ENCODE results near the gene APOL1. TPM values are rescaled to one million over a fixed set of nuclear protein-coding genes. Genes with fewer than 3 reads are reported as not detected.

Gene APOL1
- total and polyA plus RNA-seq, 4 donors, result 7.7 to 129 (median 59.5) TPM

DNA sequence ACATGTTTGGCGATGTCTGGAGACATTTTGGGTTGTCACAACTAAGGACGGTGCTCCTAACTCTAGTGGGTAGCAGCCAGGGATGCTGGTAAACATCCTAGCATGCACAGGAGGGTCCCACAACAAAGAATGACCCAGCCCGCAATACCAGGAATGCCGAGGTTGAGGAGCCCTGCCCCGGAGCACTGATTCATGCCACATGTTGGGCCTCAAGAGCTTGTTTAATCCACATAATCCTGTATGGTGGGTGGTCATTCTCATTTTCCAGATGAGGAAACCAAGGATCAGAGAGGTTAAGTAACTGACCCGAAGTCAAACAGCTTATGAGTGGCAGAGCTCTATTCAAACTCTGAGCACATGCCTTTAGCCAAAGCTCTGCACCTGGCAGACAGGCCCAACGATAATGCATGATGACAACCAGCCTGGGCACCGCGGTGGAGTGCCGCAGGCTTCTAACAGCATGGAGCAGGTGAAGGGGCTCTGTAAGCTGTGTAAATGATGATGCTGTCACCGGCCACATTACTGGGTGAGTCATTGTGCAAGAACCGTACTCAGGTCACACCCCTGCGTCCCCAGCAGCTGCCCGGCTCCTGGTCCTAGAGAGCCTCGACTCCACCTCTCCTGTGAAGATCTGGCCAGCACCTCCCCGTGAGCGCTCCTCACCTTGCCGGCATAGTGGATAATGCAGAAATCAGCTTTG, 58.6 kb downstream of the APOL1 start:
- 82% methylated on average over 18 of the region's 18 CpGs for WGBS
- Histone ChIP-seq H3K9me3 (ENCODE audit: control insufficient read depth in 4 of 4, low read length in 3 of 4) (no peaks in the 10 kb centered on the region), H3K4me1 (ENCODE audit: control insufficient read depth in 4 of 4, insufficient read depth in 4 of 4, low read length in 3 of 4) (peaks cover 3 to 13% (median 6%) of the 10 kb centered on the region in 4 donors), H3K27ac (ENCODE audit: low read depth in 1 of 2, low read length in 2 of 2) (no peak overlapping the region), H3K36me3 (ENCODE audit: control insufficient read depth in 4 of 4, insufficient read depth in 3 of 4, low read depth in 1 of 4, low read length in 3 of 4) (peaks cover 26 to 75% (median 60%) of the 10 kb centered on the region in 4 donors), H3K27me3 (ENCODE audit: control insufficient read depth in 4 of 4, insufficient read depth in 4 of 4, low read length in 3 of 4) (no peaks in the 10 kb centered on the region), H3K9ac (ENCODE audit: low read depth in 1 of 2, low read length in 2 of 2) (no peak overlapping the region), H3K4me3 (ENCODE audit: low read depth in 1 of 3, low read length in 3 of 3) (no peak overlapping the region)
- DNase-seq (ENCODE audit: low spot score), result no peak
- TF ChIP-seq RAD21 (IDR thresholded peaks at IDR 0.05), result no peak
- no peak for TF ChIP-seq EGR1 (IDR thresholded peaks at IDR 0.05; ENCODE audit: low read depth in 2 of 2)
- TF ChIP-seq, protein P1, sequence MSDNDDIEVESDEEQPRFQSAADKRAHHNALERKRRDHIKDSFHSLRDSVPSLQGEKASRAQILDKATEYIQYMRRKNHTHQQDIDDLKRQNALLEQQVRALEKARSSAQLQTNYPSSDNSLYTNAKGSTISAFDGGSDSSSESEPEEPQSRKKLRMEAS (IDR thresholded peaks at IDR 0.05), result no peak
- no peak for TF ChIP-seq RXRA (IDR thresholded peaks at IDR 0.05)
- no peak for TF ChIP-seq NR2F2 (IDR thresholded peaks at IDR 0.05)
- no peak for TF ChIP-seq FOXA1 (IDR thresholded peaks at IDR 0.05)
- TF ChIP-seq JUND (IDR thresholded peaks at IDR 0.05), result no peak
- TF ChIP-seq YY1 (IDR thresholded peaks at IDR 0.05), result no peak
- TF ChIP-seq HNF4G (IDR thresholded peaks at IDR 0.05), result no peak
- TF ChIP-seq HNF4A (conservative IDR thresholded peaks at IDR 0.05), result no peak
- no peak for TF ChIP-seq FOXA2 (IDR thresholded peaks at IDR 0.05)
- TF ChIP-seq SP1 (IDR thresholded peaks at IDR 0.05), result no peak
- TF ChIP-seq, protein P2, sequence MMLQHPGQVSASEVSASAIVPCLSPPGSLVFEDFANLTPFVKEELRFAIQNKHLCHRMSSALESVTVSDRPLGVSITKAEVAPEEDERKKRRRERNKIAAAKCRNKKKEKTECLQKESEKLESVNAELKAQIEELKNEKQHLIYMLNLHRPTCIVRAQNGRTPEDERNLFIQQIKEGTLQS (IDR thresholded peaks at IDR 0.05), result no peak
- TF ChIP-seq TAF1 (conservative IDR thresholded peaks at IDR 0.05), result no peak
- TF ChIP-seq GABPA (IDR thresholded peaks at IDR 0.05 in 1 of 2, conservative IDR thresholded peaks at IDR 0.05 in 1 of 2), result no peak
- TF ChIP-seq, protein P3, sequence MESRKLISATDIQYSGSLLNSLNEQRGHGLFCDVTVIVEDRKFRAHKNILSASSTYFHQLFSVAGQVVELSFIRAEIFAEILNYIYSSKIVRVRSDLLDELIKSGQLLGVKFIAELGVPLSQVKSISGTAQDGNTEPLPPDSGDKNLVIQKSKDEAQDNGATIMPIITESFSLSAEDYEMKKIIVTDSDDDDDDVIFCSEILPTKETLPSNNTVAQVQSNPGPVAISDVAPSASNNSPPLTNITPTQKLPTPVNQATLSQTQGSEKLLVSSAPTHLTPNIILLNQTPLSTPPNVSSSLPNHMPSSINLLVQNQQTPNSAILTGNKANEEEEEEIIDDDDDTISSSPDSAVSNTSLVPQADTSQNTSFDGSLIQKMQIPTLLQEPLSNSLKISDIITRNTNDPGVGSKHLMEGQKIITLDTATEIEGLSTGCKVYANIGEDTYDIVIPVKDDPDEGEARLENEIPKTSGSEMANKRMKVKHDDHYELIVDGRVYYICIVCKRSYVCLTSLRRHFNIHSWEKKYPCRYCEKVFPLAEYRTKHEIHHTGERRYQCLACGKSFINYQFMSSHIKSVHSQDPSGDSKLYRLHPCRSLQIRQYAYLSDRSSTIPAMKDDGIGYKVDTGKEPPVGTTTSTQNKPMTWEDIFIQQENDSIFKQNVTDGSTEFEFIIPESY (IDR thresholded peaks at IDR 0.05), result no peak

DNA sequence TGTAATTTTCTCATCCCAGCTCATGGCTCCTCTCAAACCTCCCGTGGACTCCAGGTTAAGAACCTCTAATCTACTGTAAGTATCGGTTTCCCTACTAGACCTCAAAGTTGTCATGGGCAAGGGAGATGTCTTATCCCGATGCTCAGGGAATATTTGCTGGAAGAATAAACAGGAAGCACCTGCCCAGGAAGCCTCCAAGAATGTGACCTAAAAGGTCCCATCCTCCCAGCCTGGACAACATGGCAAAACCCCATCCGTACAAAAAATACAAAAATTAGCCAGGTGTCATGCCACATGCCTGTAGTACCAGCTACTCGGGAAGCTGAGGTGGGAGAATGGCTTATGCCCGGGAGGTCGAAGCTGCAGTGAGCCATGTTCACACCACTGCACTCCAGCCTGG, 62.4 kb downstream of the APOL1 start:
- Histone ChIP-seq H3K9me3 (ENCODE audit: control insufficient read depth in 4 of 4, low read length in 3 of 4) (no peaks in the 10 kb centered on the region), H3K27ac (ENCODE audit: low read depth in 1 of 2, low read length in 2 of 2) (no peak overlapping the region), H3K9ac (ENCODE audit: low read depth in 1 of 2, low read length in 2 of 2) (no peak overlapping the region), H3K36me3 (ENCODE audit: control insufficient read depth in 4 of 4, insufficient read depth in 3 of 4, low read depth in 1 of 4, low read length in 3 of 4) (peaks cover 25 to 88% (median 73%) of the 10 kb centered on the region in 4 donors), H3K4me1 (ENCODE audit: control insufficient read depth in 4 of 4, insufficient read depth in 4 of 4, low read length in 3 of 4) (no peaks in the 10 kb centered on the region), H3K4me3 (ENCODE audit: low read depth in 1 of 3, low read length in 3 of 3) (no peak overlapping the region), H3K27me3 (ENCODE audit: control insufficient read depth in 4 of 4, insufficient read depth in 4 of 4, low read length in 3 of 4) (no peaks in the 10 kb centered on the region)
- no peak for DNase-seq (ENCODE audit: low spot score)
- WGBS, result 83% methylated on average over 7 of the region's 7 CpGs
- TF ChIP-seq RAD21 (IDR thresholded peaks at IDR 0.05), result no peak
- TF ChIP-seq FOXA1 (IDR thresholded peaks at IDR 0.05), result no peak

DNA sequence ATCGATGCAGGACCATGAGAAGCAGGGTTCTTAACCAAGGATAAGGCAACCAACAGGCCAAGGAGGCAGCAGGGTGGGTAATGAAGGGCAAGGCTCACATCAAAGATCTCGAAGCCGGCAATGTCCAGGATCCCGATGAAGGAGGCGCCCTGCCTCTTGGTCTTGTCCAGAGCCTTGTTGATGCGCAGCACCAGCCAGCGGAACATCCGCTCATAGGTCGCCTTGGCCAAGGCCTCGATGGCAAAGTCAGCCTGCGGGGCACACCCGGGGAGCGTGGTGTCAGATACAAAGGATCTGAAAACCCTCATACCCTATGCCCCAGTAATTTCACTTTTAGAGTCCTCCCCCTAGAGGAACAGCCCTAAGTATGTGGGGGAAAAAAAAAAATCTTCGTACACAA, 63.5 kb downstream of the APOL1 start:
- no peak overlapping the region for H3K9ac ChIP-seq (ENCODE audit: low read depth in 1 of 2, low read length in 2 of 2)
- DNase-seq (ENCODE audit: low spot score), result no peak
- H3K4me3 ChIP-seq (ENCODE audit: low read depth in 1 of 3, low read length in 3 of 3), result no peak overlapping the region
- H3K36me3 ChIP-seq (ENCODE audit: control insufficient read depth in 4 of 4, insufficient read depth in 3 of 4, low read depth in 1 of 4, low read length in 3 of 4), result peaks cover 22 to 86% (median 70%) of the 10 kb centered on the region in 4 donors
- H3K9me3 ChIP-seq (ENCODE audit: control insufficient read depth in 4 of 4, low read length in 3 of 4), result no peaks in the 10 kb centered on the region
- H3K27ac ChIP-seq (ENCODE audit: low read depth in 1 of 2, low read length in 2 of 2), result no peak overlapping the region
- WGBS, result 97% methylated on average over 14 of the region's 14 CpGs
- TF ChIP-seq RAD21 (IDR thresholded peaks at IDR 0.05), result no peak
- no peaks in the 10 kb centered on the region for H3K4me1 ChIP-seq (ENCODE audit: control insufficient read depth in 4 of 4, insufficient read depth in 4 of 4, low read length in 3 of 4)
- H3K27me3 ChIP-seq (ENCODE audit: control insufficient read depth in 4 of 4, insufficient read depth in 4 of 4, low read length in 3 of 4), result no peaks in the 10 kb centered on the region

Small RNA genes lying within 50 kb of the gene (small RNA-seq; reads per million reads assigned to genes)
- not detected for gene MIR6819

Other genes starting within 250 kb of the APOL1 start
- gene RBFOX2, start 224.3 kb upstream of the APOL1 start, total RNA-seq, result 10 to 100 TPM; 32.7 to 53.6 TPM
- 10 to 100 TPM; 14.2 to 18.5 TPM for gene RBFOX2, start 224.3 kb upstream of the APOL1 start, polyA plus RNA-seq
- gene APOL3, start 92.4 kb upstream of the APOL1 start, total RNA-seq, result 10 to 100 TPM; 11.4 to 34.5 TPM
- 10 to 100 TPM in 1 of 2 donors, 1 to 10 TPM in 1; 7.2 to 12.2 TPM for gene APOL3, start 92.4 kb upstream of the APOL1 start, polyA plus RNA-seq
- 1 to 10 TPM; 1.5 to 2.3 TPM for gene APOL4, start 51.3 kb upstream of the APOL1 start, total RNA-seq
- 1 to 10 TPM in 1 of 2 donors, under 1 TPM in 1; 0.59 to 2.2 TPM for gene APOL4, start 51.3 kb upstream of the APOL1 start, polyA plus RNA-seq
- gene APOL2, start 13.6 kb upstream of the APOL1 start, total RNA-seq, result 10 to 100 TPM; 14.3 to 77.2 TPM
- 10 to 100 TPM; 20.0 to 23.4 TPM for gene APOL2, start 13.6 kb upstream of the APOL1 start, polyA plus RNA-seq
- gene MYH9, start 134.8 kb downstream of the APOL1 start, total RNA-seq, result 100 to 1,000 TPM; 123 to 150 TPM
- gene MYH9, start 134.8 kb downstream of the APOL1 start, polyA plus RNA-seq, result 10 to 100 TPM; 32.3 to 74.1 TPM
- 10 to 100 TPM; 27.5 to 32.7 TPM for gene TXN2, start 228.5 kb downstream of the APOL1 start, total RNA-seq
- 100 to 1,000 TPM; 114 to 154 TPM for gene TXN2, start 228.5 kb downstream of the APOL1 start, polyA plus RNA-seq